ENCODE measurements around the gene EMILIN2.

GRCh38 chr18:2891526-2892431 lies 45.0 kb downstream of the EMILIN2 start:
- TF ChIP-seq CTCF (IDR thresholded peaks at IDR 0.05; ENCODE audit: insufficient read depth, low read length) (no peak), REST (IDR thresholded peaks at IDR 0.05; ENCODE audit: insufficient replicate concordance, low read depth) (no peak)

All from HL-60 (cell line).